ENCODE results near the gene MTMR3. TPM values are rescaled to one million over a fixed set of nuclear protein-coding genes. Genes with fewer than 3 reads are reported as not detected.

MTMR3 gene
- total RNA-seq, 1 donor from 2014 or later: 28.4 TPM

Other genes with a start within 250 kb of the MTMR3 start
- gene CABP7, start 163.2 kb upstream of the MTMR3 start, total RNA-seq: not detected in 2 replicates
- gene ZMAT5, start 116.2 kb upstream of the MTMR3 start, total RNA-seq: 12.4 and 14.1 TPM in 2 replicates
- gene UQCR10, start 115.8 kb upstream of the MTMR3 start, total RNA-seq: 74.5 and 85.9 TPM in 2 replicates
- gene ASCC2, start 44.9 kb upstream of the MTMR3 start, total RNA-seq: 18.1 and 23.0 TPM in 2 replicates
- gene HORMAD2, start 197.3 kb downstream of the MTMR3 start, total RNA-seq: not detected in 2 replicates